GM20431 (cell line): Measurements from ENCODE around the gene SFT2D3.

Experiments
- in situ Hi-C: fragments of 300-500 bp; cut with MseI, MboI; formaldehyde crosslinking; loops from one replicate; pipeline ENCODE4 v1.15.0; 2020; ENCODE audit warnings: low sequenced_read_pairs; ENCODE audit not compliant: unreplicated experiment

The SFT2D3 gene

DNA sequence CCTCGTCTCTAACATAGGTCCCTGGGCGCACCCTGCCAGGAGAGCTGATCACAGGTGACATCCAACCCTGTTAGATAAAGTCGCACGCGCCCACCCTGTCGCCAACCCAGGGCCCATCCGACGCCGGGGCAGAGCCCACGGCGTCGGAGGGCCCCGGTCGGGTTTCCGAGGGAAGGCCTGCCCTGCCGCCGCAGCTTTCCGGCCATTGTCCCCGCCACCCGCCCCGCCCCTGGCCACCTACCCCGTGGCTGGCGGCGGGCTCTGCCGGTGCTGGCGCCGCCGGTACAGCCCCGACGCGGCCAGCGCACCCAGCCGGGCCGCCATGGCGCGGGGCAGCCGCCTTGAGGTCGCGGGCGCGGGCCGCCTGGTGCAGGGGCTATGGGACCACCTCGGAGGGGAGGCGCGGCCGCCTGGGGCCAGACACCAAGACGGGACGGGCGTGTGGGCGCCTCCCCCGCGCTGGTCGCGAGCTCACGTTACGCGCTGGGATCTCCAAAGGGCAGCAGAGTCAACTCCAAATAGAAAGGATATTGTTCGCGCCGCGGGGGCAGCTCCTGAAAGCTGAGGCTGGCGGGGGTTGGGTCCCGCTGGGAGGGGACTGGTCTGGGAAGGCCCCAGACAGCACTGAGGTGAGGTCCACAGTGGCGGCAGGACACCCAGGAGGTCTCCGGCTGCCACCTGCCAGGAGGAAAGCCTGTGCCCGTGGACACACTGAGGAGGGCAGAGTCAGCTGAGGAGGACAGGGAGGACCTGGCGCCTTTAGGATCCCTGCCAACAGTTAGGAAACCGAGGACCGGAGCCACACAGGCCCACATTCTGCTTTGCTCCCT is 37.0 kb upstream of the SFT2D3 start:
- in situ Hi-C loops, result no loop called here

DNA sequence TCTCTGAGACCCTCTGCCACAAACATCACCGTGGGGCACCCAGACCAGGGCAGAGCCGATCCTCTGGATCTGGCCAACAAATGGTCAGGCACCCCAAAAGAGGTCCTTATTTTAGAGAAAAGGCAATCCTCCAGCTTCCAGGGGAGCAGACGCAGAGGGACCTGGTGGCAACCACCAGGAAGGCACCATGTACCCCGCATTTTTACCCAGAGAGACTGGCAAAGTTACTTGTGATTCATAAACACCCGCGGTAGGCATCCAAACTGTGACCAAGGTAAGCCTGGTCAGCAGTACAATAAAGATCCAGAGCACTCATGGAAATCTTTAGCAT is 36.4 kb upstream of the SFT2D3 start:
- in situ Hi-C loops, result no loop called here

DNA sequence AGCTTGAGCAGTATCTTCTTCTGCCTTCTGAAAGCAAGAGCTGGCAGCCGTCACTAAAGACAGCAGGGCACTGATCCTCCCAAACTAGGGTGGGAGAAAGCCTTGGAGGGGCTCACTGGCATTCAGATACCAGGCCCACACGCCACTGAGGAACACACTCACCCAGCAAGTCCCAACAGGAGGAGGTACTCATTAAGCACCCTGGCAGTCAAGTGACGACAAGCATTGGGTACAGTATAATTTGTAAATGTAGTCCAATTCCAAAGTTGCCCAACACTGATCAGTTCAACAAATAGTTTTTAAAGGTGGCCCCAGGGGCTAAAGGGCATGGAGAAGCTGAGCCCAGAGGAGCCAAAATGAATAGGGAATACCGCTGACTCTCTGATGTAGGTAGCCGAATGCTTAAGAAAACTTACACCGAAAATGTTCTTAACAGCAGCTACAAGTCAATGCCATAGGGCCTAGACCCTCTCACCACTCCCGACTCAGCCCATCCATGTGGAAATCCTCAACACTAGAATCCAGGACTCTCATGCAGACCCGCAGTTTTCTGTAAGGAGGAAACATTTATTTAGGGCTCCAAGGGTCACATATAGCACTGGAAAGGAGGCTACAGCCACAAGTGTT is 35.9 kb upstream of the SFT2D3 start:
- in situ Hi-C loops, result no loop called here

DNA sequence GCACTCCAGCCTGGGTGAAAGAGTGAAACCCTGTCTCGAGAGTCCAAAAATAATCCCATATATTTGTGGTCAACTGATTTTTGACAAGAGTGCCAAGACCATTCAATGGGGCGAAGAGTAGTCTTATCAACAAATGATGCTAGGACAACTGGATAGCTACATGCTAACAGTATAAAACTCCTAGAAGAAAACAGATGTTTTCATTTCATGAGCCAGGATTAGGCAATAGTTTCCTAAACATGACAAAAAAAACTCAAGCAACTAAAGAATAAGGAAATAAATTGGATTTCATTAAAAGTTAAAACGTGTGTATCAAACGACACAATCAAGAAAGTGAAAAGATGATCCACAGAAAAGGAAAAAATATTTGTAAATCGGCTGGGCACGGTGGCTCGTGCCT is 32.2 kb upstream of the SFT2D3 start:
- in situ Hi-C loops, result no loop called here

DNA sequence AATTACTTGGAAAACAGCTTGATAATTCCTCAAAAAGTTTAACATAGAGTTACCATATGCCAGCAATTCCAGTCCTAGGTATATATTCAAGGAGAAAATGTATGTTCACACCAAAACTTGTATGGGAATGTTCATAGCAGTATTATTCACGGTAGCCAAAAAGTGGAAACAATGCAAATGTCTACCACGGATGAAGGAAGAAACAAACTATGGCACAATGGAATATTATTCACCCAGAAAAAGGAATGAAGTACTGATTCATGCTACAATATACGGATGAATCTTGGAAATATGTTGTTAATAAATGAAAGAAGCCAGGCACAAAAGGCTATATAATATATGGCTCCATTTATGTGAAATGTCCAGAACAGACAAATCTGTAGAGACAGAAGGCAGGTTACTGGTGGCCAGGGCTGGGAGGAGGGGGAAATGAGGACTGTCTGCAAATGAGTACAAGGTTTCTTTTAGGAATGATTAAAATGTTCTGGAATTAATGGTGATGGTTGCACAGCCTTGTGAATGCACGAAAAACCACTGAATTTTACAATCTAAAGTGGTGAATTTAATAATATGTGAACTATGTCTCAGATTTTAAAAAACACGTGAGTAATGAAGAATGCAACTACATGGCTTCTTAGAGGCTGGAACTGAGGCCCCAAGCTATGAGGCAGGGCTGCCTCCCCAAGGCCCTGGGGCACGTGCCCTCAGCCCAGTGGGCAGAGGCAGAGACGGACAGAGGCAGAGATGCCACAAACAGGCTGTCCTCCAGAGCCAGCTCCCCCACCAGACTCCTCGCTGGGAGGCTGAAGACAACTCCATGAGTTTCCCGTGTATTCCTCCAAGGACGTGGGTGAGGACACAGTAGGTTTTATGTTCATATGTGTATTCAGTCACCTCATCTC is 31.0 kb upstream of the SFT2D3 start:
- in situ Hi-C loops, result no loop called here

DNA sequence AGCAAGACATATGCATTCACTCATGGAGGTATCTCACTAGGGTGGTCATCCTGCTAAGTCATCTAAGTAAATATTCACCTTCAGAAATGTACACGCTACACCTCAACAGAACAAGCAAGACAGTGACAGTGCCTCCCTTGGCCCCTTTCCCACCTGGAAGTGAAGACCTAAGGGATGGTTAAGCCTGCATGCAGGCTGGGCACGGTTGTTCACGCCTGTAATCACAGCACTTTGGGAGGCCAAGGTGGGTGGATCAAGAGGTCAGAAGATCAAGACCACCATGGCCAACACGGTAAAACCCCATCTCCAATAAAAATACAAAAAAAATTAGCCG is 30.4 kb upstream of the SFT2D3 start:
- in situ Hi-C loops, result no loop called here

DNA sequence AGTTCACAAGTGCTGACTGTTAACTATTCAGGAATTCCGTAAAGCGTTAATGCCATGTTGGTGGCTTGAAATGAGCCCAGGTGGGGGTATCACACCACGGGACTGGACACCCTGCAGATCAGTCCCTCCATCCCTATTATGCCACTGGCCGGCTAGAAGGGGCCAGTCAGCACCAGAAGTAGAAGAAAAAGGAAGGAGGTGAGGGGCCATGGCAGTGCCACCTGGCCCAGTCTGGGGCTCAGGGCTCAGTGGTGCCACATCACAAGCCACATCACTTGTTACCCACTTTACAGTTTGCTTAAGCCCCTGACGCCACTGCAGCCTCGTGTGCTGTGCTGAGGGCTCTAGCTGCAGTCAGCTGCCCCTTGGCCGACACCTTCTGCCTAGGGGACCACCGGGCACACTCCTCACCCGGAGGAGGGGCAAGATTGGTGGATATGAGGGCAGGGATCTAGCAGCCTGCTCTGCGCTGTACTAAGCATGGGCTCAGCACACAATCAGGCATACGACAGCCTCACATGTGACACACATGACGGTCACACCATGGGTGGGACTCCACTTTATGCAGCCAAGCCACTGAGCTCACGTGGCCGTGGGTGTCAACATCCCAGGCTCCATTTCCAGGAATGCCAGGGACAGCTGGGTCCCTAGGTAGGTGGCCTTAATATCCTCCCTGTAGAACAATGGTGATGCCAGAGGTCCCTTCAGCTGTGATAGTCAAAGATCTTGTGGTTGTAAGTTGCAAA is 29.6 kb upstream of the SFT2D3 start:
- in situ Hi-C loops, result no loop called here

DNA sequence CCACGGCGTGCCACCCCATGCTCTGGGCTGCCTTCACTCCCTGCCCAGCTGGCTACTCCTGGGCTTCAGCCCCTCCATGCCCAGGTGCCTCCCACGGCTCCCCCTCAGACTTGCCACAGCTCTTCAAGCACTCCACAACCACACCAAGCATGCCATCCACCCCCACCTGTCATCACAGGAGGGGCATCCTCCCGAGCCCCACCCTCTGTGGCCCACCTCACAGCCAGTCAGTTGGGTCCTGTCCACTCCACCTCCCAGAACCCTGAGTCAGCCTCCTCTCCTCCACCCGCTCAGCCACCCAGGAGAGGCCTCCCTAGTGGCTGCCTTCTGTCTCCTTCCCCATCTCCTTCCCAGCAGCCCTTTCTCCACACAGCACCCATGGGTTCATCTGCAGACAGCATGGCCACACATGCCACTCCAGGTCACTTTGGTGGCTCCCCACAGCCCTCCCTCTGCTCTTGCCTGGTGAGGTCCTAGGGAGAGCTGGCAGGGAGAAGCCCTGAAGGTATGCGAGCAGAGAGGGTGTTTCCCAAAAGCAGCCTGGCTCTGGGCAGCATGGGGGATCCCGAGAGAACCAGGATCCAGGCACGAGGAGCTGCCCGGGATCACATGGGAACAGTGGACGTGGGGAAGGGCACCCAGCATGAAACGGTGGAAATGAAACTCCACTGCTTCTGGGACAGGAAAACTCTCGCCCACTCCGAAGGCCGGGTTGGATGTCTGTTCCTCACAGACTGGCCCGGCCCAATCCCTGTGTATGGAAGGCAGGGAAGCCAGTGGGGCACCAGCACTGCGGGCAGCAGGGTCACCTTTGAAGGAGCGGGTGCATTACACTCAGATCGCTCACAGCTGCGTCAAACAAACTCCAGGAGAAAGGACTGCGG is 28.7 kb upstream of the SFT2D3 start:
- in situ Hi-C loops, result no loop called here

DNA sequence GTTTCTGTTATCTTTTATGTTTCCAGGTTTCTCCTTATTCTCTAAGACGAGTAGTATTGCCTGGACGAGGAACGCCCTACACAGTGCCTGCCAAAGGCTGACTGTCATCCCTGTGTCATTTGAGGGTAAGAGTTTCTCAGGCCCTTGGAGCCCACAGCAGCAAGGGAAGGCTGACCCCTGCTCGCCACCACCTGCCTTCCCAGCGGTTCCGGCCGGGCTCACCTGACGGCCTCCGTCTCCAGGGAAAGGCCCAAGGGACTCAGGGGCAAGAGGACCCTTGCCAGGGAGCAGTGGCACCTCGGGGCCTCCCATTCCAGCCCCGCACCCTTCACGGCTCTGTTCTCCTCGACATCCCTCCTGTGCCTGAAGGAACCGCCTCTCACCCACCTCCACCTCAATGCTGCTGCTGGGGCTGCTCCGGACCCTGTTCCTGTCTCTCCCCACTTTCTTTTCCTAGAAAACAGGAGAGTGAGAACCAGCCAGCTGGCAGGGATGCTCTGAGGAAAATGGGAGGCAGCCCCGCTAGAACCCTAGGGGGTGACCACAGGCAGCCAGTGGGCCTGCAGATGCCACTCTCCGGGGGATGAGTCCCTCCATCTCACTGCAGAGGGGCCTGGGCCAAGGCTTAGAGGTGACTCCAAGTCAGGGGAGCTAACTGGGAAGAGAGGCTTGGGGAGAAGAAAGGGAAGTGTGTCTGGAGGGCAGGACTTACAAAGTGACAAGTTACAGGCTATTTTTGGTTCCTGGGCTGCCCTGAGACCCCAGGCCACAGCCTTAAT is 27.8 kb upstream of the SFT2D3 start:
- in situ Hi-C loops, result no loop called here

DNA sequence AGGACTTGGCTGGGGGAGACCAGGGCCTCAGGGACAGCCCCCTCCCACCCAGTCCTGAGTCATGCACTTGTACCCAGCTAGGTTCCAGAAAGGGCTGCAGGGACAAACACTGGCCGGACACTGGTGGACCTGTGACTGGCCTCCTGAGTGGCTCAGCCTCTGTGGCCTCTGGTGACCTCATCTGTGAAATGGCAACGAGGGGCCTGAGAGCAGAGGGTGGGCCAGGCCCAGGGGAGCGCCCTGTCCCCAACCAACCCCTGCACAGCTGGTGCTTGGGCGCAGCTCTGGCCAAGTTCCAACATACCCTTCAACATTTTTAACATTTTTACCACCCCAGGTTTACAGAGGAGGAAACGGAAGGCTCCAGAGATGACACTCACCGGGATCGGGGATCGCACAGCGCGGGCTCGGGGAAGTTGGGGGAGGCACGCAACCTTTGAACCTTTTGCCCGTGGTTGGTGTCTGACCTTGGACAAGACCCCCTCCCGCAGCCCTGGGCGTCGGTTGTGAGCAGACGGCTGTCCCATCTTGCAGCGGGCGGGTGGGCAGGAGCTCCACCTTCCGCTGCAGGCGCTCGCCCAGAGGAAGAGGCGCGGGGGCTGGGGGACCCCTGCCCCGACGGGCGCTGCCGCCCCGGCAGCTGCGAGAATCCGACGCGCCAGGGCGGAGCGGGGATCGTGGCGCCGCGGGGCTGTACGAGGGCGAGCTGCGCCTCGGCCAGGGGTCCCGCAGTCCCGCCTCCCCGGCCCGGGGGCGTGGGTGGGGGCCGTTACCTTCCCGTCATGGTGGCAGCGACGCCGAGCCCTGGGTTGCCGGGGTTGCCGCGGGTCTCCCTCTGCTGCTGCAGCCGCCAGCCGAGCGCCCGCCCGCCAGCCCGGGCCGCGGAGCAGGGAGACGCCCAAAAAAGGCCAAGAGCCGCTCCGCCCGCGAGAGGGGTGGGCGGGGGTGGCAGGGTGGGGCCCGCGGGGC is 26.8 kb upstream of the SFT2D3 start:
- in situ Hi-C loops, result no loop called here

DNA sequence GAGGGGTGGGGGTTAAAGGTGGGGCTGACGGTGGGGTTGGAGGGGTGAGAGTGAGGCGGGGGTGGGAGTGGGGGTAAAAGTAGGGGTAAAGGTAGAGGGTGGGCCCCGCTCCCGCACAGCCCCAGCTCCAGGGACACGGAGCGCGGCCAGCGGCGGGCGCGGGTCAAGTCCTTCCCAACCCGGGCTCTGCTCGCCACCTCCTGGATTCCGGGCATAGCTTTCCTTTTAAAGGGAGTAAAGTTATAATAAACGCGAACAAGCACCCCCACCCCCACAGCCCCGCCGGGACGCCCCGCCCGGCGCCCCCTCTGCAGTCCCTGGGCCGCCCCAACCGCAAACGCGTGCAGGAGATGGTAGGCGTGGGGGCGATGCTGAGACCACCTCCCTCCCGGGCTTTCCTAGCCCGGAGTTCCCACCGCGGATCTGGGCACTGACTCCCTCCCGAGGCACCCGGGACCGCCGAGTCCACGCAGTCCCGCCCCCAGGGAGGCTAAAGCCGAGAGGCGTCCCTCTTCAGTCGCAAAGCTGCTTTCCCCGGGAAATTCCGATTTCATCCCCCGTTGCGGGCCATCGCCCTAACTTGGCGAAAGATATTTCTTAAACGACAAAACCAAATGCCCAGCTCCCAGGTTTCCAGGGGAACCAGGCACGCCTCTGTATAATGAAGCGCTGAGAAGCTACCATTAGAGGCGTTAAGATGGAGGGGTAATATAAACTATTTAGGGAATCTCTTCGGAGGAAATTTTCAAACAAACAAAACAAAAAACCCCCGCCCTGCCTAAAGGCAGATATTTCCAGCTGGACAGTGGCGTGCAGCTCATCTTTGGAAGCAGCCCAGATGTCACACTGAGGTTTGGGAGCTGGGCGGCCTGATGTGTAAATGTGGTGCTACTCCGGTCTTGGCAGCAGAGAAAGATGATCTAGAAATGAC is 25.7 kb upstream of the SFT2D3 start, which contains the start of gene LIMS2:
Gene LIMS2, minus strand, starts transcription at position 200 of the 931 bp plus-strand sequence. CDS start 506 bp downstream, outside the sequence.
- in situ Hi-C loops, result no loop called here

DNA sequence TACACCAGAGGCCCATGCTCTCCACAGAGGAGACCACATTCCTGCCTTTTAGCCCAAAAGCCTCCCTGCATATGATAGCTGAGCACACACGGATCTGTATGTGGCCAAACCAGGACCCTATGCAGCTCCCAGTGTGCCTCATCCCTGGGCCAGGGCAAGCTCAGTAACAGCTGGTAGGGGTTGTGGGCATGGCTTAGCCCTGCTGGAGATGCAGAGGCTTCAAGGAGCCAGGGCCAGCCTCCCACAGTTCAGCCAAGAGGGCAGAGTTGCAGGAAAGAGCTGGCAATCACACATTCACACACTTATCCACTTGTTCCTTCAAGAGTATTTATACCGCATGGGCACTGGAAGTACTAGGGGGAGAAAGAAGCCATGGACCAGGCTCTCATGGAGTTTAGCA is 24.4 kb upstream of the SFT2D3 start:
- in situ Hi-C loops, result no loop called here

DNA sequence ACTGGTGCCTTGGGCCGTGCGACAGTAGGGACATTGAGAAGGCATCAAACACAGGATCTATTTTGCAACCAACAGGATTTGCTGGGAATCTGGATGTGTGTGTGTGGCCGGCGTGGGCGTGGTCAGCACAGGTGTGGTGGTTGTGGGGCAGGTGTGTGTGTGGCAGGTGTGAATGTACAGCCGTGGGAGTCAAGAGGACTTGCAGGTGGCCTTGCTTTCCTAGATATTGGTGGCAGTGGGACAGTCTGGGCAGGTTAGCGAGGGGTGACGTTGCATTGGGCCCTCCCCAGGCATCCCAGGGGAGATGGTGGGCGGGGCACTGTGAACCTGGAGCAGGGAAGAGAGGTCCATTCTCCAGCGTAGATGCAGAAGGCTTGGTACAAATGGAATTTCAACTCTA is 22.8 kb upstream of the SFT2D3 start:
- in situ Hi-C loops, result no loop called here

DNA sequence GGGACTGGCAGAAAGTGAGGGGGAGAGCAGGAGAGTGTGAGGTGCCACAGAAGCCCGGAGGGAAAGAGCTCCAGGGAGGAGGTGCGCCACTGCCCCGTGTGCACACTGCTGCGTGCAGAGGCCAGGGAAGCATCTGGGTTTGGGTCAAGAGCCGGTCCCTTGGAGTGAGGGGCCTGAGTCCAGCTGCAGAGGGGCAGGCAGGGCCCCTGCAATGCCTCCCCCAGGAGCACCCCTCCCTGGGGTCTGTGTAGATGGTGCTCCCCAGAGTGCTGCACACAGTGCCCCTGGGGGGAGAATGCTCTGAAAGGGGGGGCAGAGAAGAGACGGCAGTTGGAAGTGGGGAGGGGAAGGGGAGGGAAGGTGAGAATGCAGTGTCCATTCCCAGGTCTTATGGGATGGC is 22.3 kb upstream of the SFT2D3 start:
- in situ Hi-C loops, result no loop called here

DNA sequence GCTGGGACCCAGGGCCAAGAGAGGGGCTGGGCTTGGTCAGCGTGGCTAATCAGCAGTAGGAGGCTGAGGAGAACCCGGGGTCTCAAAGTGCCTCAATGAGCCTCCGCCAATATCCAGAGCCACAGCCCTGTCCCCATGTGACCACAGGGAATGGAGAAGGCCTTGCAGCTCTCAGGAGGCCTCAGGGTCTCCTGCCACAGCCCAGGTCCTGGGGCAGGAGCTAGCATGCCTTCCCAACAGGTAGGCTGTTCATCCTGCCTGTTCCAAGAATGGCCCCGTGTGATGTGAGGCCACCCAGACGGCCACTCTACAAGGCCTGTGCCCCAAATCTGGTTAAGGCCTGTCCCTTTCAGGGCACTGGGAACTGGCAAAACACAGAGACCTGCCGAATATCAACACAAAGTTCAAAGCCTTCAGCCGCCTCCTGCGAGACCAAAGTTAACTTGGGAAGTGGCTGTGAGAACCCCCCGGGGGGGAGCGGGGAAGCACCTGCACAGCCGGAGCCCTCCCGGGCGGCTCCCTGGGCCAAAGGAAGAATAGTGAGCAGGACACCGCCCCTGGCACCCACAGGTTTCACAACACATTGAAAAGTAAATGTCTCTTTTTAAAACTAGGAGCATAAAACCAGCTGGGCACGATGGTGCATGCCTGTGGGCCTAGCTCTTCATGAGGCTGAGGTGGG is 21.5 kb upstream of the SFT2D3 start:
- in situ Hi-C loops, result no loop called here

DNA sequence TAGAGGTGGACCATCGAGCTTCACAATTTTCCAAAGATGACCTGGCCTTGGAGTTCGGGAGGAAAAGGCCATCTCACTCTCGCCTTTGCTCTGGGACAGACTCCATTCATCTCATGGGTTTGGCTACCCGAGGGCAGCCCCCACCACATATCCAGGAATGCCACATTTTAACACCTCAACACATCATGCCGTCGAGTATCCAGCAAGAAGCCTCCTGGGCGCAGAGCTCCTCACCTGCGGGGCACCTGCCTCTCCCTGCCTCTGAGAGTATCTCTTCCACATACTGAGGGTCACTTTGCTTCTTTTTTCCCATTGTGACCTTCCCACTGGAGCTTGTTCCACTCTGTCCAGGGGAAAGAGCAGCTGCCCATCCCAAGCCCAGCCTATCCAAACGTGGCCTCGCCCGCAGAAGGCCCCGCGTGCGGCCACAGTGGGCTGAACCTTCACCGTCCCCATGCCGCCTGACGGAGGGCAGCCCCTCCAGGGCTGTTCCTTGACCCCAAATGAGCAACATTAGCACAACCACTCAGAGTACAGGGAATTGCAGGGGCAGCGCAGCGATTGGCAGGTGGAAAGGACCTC is 20.5 kb upstream of the SFT2D3 start:
- in situ Hi-C loops, result no loop called here
